Activated B cell treated with CpG ODN at 0.5 μM for 24 hours (primary cell): ENCODE results near the gene RABEPK. TPM values are rescaled to one million over a fixed set of nuclear protein-coding genes. Genes with fewer than 3 reads are reported as not detected.
"Not testable (repeated sequence)": the region's sequence is repeated elsewhere in the genome, so short reads cannot be mapped to it uniquely, and the experiment has no call there.

ENCODE experiments used
- ATAC-seq: fragments of 200-7000 bp; cut with Tn5 transposase; one replicate; pipeline ENCODE4 v1.10.0; 2021; ENCODE audit warnings: low read depth, mild to moderate bottlenecking, moderate library complexity
- CTCF ChIA-PET: fragments of 350-600 bp; sonication (Branson Sonifier 250); formaldehyde crosslinking; loops from one replicate; lab custom pipeline; 2021; ENCODE audit warnings: antibody characterized with exemption; lab: Charles Lee
- POLR2A ChIA-PET: fragments of 350-600 bp; sonication (Branson Sonifier 250); formaldehyde crosslinking; loops from one replicate; lab custom pipeline; 2021; ENCODE audit warnings: antibody characterized with exemption; lab: Charles Lee
- DNase-seq: peaks from one replicate; pipeline ENCODE4 v3.0.0; 2022
- H3K27ac Mint-ChIP-seq: one replicate; pipeline ENCODE4 v1.8.0; 2020; ENCODE audit warnings: mixed read lengths
- H3K27me3 Mint-ChIP-seq: one replicate; pipeline ENCODE4 v1.8.0; 2021; ENCODE audit warnings: mixed read lengths
- H3K36me3 Mint-ChIP-seq: one replicate; pipeline ENCODE4 v1.8.0; 2021; ENCODE audit warnings: low read depth, mixed read lengths
- H3K4me1 Mint-ChIP-seq: one replicate; pipeline ENCODE4 v1.8.0; 2021; ENCODE audit warnings: mixed read lengths
- H3K4me3 Mint-ChIP-seq: one replicate; pipeline ENCODE4 v1.8.0; 2020; ENCODE audit warnings: mild to moderate bottlenecking, mixed read lengths
- H3K9me3 Mint-ChIP-seq: one replicate; pipeline ENCODE4 v1.8.0; 2020; ENCODE audit warnings: mixed read lengths
- CTCF ChIP-seq: fragments of 200-600 bp; IDR thresholded peaks from one replicate; pipeline ENCODE4 v1.8.0; 2022; ENCODE audit warnings: antibody characterized with exemption, mild to moderate bottlenecking
- intact Hi-C: fragments of 100-400 bp; cut with micrococcal nuclease; formaldehyde crosslinking; loops from one replicate; pipeline ENCODE4 v1.15.1; 2024
- total RNA-seq: library from RNA; stranded (reverse); gene quantifications from 2 replicates; pipeline ENCODE4 v1.2.3, GENCODE V29; 2022

Gene RABEPK
- total RNA-seq, 1 donor from 2014 or later = 19.1 TPM

- Mint-ChIP-seq H3K27me3 (no peaks in the 10 kb centered on the region), H3K27ac (peak overlapping the region; percentile 9), H3K4me3 (peak overlapping the region; percentile 5), H3K4me1 (peaks cover 22% of the 10 kb centered on the region), H3K36me3 (peaks cover 38% of the 10 kb centered on the region), H3K9me3 (no peaks in the 10 kb centered on the region)
- ChIA-PET POLR2A (no interaction called here), CTCF (no interaction called here)
- no peak for TF ChIP-seq CTCF
- no peak for ATAC-seq
- intact Hi-C loops = no loop called here
- no peak for DNase-seq
These were observed 28.1 kb upstream of the RABEPK start for GRCh38 chr9:125172031-125172755.

GRCh38 chr9:125176636-125177035 is 23.7 kb upstream of the RABEPK start:
- Mint-ChIP-seq H3K4me1 (peaks cover 48% of the 10 kb centered on the region), H3K27ac (no peak overlapping the region), H3K9me3 (no peaks in the 10 kb centered on the region), H3K27me3 (no peaks in the 10 kb centered on the region), H3K36me3 (peaks cover 27% of the 10 kb centered on the region), H3K4me3 (no peak overlapping the region)
- TF ChIP-seq CTCF = no peak
- CTCF ChIA-PET = no interaction called here
- POLR2A ChIA-PET = no interaction called here
- intact Hi-C loops = no loop called here
- no peak for DNase-seq
- ATAC-seq = no peak

- no peak overlapping the region for H3K4me3 Mint-ChIP-seq
- ATAC-seq (no peak), DNase-seq (no peak)
- no peak for TF ChIP-seq CTCF
- peaks cover 30% of the 10 kb centered on the region for H3K36me3 Mint-ChIP-seq
- H3K4me1 Mint-ChIP-seq = peaks cover 48% of the 10 kb centered on the region
- H3K27ac Mint-ChIP-seq = no peak overlapping the region
- no peaks in the 10 kb centered on the region for H3K27me3 Mint-ChIP-seq
- intact Hi-C loops = no loop called here
- no peaks in the 10 kb centered on the region for H3K9me3 Mint-ChIP-seq
- ChIA-PET POLR2A (no interaction called here), CTCF (no interaction called here)
These were observed 22.5 kb upstream of the RABEPK start for GRCh38 chr9:125177888-125178287.

GRCh38 chr9:125179776-125180175 is 20.6 kb upstream of the RABEPK start:
- CTCF ChIA-PET, ATAC-seq, POLR2A ChIA-PET, DNase-seq, H3K27me3 Mint-ChIP-seq, H3K27ac Mint-ChIP-seq, intact Hi-C loops, H3K4me3 Mint-ChIP-seq, H3K9me3 Mint-ChIP-seq: not testable (repeated sequence)
- peaks cover 49% of the 10 kb centered on the region for H3K4me1 Mint-ChIP-seq
- peaks cover 36% of the 10 kb centered on the region for H3K36me3 Mint-ChIP-seq

- H3K36me3 Mint-ChIP-seq = peaks cover 39% of the 10 kb centered on the region
- no peak for DNase-seq
- no peak for ATAC-seq
- ChIA-PET CTCF (no interaction called here), POLR2A (interaction anchor here (0.5 kb wide), 1 partner anchor 57 kb away, joined by 3 read pairs; no protein-coding TSS in a partner anchor)
- no peak overlapping the region for H3K4me3 Mint-ChIP-seq
- H3K27me3 Mint-ChIP-seq = no peaks in the 10 kb centered on the region
- no peak for TF ChIP-seq CTCF
- H3K9me3 Mint-ChIP-seq = no peaks in the 10 kb centered on the region
- no peak overlapping the region for H3K27ac Mint-ChIP-seq
- intact Hi-C loops = no loop called here
- peaks cover 56% of the 10 kb centered on the region for H3K4me1 Mint-ChIP-seq
These were observed 19.5 kb upstream of the RABEPK start for GRCh38 chr9:125180876-125181275.

GRCh38 chr9:125181756-125182155 is 18.6 kb upstream of the RABEPK start:
- H3K9me3 Mint-ChIP-seq, POLR2A ChIA-PET, intact Hi-C loops, ATAC-seq, H3K27ac Mint-ChIP-seq, H3K27me3 Mint-ChIP-seq, CTCF ChIA-PET, H3K4me3 Mint-ChIP-seq, DNase-seq: not testable (repeated sequence)
- H3K36me3 Mint-ChIP-seq = peaks cover 36% of the 10 kb centered on the region
- peaks cover 52% of the 10 kb centered on the region for H3K4me1 Mint-ChIP-seq
